Motor neuron (in vitro differentiated cells): Measurements from ENCODE around the gene PLA2G4F. TPM values are rescaled to one million over a fixed set of nuclear protein-coding genes. Genes with fewer than 3 reads are reported as not detected.
A peak's percentile ranks its signal among the peaks of the same experiment; 100 is the strongest.

Experiments
- ATAC-seq, 8 experiments: fragments of 200-7000 bp; cut with Tn5 transposase; replicated peaks in 6 of 8; 2 replicates each; pipeline ENCODE4 v1.8.0; 2021; ENCODE audit warnings: mild to moderate bottlenecking in 8 of 8, moderate library complexity in 8 of 8
- H3K27ac ChIP-seq, 2 donors: fragments of 250-450 bp; sonication (Bioruptor Pico); 2 replicates each; pipeline ENCODE4 v1.9.0; 2021; ENCODE audit warnings: antibody characterized with exemption in 2 of 2, mild to moderate bottlenecking in 2 of 2, moderate library complexity in 1 of 2
- H3K4me1 ChIP-seq, 2 donors: fragments of 250-450 bp; sonication (Bioruptor Pico); replicated peaks in 1 of 2; 2 replicates each; pipeline ENCODE4 v1.6.1; 2021; ENCODE audit warnings: antibody characterized with exemption in 2 of 2, mild to moderate bottlenecking in 2 of 2, moderate library complexity in 1 of 2
- H3K4me3 ChIP-seq, 5 donors: fragments of 250-450 bp; sonication (Bioruptor Pico); 2 replicates each; pipeline ENCODE4 v1.9.0; 2021; ENCODE audit warnings: antibody characterized with exemption in 5 of 5, mild to moderate bottlenecking in 5 of 5, moderate library complexity in 4 of 5
- WGBS, 10 experiments: fragments of 450-650 bp; shearing (Covaris generic); methylation state at CpG; one replicate each; pipeline ENCODE4 v1.0.0; 2022; 5-methylcytosine and 5-hydroxymethylcytosine counted together
- in situ Hi-C, 9 experiments: fragments of 400-800 bp; cut with MboI; loops; one replicate each; pipeline ENCODE4 v1.15.0; 2021; ENCODE audit warnings: low sequenced_read_pairs in 9 of 9, low pct_unique_long_range_greater_than_20kb in 2 of 9; ENCODE audit not compliant: unreplicated experiment in 9 of 9
- total RNA-seq, 8 experiments: library from RNA; unstranded; fragments of 300-600 nt; gene quantifications; 2 replicates each; pipeline versions ENCODE4 v1.2.3 to v1.2.4, GENCODE V29; 2022

The PLA2G4F gene
- total RNA-seq, result 1 to 10 TPM in 2 of 8 experiments, under 1 TPM in 4, not detected in 2; 0.04 to 1.8 (median 0.42) TPM

DNA sequence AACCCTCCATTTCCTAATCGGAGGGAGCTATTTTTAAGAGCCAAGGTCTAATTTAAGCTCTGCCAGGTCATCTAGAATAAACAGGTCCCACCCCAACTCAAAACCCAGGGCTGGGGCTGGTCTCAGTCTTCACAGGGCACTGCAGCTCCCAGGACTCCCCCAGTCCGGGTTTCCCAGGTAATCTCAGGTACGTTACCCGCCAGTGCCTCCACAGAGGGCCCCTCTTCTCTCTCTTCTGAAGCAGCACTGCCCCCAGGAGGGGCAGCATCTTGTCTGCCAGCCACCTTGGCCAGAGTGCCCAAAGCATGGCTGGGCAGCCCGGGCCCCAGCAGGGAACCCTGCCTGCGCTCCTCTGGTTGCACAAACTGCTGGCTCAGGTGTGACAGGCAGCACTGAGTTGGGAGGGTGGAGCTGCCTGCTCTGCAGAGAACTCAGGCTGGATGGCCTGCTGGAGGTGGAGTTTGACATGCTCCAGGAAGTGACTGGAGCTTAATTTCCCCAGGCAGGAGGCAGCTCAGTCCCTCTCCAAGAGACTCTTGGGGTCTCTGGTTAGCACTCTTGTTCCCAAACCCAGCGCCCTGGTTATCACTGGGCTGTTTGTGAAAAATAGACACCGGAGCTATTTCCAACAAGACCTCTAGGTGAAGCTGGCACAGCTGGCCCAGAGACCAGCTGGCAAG is at the start of gene PLA2G4F:
Gene PLA2G4F (minus strand): TSS at position 394 of the 680 bp plus-strand sequence. CDS start 87 bp downstream, at position 307.
- in situ Hi-C loops, result no loop called here
- Histone ChIP-seq H3K27ac (peak within 1 kb of the TSS in 1 of 2 donors; percentile 76), H3K4me1 (peaks cover 3 to 15% of the 10 kb centered on the region in 2 donors), H3K4me3 (no peak within 1 kb of the TSS)
- peak in 2 of 8 experiments; percentile 7 to 28 for ATAC-seq
- 70 to 100% (median 95%) methylated on average over 1 to 4 of the region's 8 CpGs; no CpG with 5 or more reads in 5 of the 10 experiments for WGBS, 10 experiments

DNA sequence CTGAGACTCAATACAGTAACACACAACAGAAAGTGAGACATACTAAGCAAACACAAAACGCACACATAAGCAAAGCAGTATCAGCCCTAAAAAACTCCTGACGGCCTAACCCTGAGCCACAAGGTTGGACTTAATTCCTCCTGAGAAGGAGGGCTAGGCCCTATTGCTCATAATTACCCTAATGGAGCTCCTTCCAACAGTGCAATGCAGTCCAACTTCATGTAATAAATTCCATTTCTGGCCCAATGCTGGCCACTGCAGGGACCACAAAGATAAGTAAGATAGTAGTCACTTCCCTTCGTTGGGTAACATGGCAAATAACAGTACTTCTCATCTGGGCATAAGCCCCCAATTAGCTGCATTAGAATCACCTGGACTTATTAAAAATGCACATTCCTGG is 47.5 kb upstream of the PLA2G4F start:
- Histone ChIP-seq H3K4me1 (peaks cover 11 to 18% of the 10 kb centered on the region in 2 donors), H3K27ac (no peak overlapping the region), H3K4me3 (no peak overlapping the region)
- WGBS, 10 experiments, result 80 to 100% (median 96%) methylated on average over 1 to 3 of the region's 3 CpGs; no CpG with 5 or more reads in 3 of the 10 experiments
- in situ Hi-C loops, result no loop called here
- ATAC-seq, result no peak

GRCh38 chr15:42202653-42203052 is 46.2 kb upstream of the PLA2G4F start:
- WGBS, 10 experiments, result 50 to 86% (median 68%) methylated on average over 1 to 2 of the region's 2 CpGs
- in situ Hi-C loops, result no loop called here
- no peak overlapping the region for H3K27ac ChIP-seq
- peaks cover 5 to 13% of the 10 kb centered on the region in 2 donors for H3K4me1 ChIP-seq
- no peak overlapping the region for H3K4me3 ChIP-seq
- no peak for ATAC-seq

DNA sequence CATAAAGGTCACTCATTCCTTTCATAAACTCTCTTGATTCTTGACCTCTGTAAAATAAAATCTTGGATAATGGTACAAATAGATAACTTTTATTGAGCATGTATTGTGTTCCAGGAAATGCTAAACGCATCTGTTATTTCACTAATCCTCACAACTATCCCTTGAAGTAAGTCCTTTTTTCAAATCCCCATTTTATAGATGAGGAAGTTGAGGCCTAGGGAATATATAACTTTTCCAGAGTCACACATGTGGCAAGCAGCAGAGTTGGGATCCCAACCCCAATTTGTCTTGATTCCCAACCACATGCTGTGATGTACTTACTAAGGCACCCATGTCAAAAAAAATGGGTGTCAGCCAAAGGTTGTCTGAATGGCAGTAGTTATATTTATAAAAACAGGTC is 45.4 kb upstream of the PLA2G4F start:
- H3K4me1 ChIP-seq, result peaks cover 0 to 8% of the 10 kb centered on the region in 2 donors
- no peak for ATAC-seq
- WGBS, 10 experiments, result 88 to 100% (median 100%) methylated on average over 1 of the region's 1 CpG; no CpG with 5 or more reads in 5 of the 10 experiments
- no peak overlapping the region for H3K4me3 ChIP-seq
- H3K27ac ChIP-seq, result no peak overlapping the region
- in situ Hi-C loops, result no loop called here

GRCh38 chr15:42199126-42199525 is 42.7 kb upstream of the PLA2G4F start:
- ATAC-seq, result no peak
- peaks cover 0 to 4% of the 10 kb centered on the region in 2 donors for H3K4me1 ChIP-seq
- H3K27ac ChIP-seq, result no peak overlapping the region
- 59 to 94% (median 90%) methylated on average over 1 to 5 of the region's 5 CpGs; no CpG with 5 or more reads in 1 of the 10 experiments for WGBS, 10 experiments
- in situ Hi-C loops, result no loop called here
- H3K4me3 ChIP-seq, result no peak overlapping the region

DNA sequence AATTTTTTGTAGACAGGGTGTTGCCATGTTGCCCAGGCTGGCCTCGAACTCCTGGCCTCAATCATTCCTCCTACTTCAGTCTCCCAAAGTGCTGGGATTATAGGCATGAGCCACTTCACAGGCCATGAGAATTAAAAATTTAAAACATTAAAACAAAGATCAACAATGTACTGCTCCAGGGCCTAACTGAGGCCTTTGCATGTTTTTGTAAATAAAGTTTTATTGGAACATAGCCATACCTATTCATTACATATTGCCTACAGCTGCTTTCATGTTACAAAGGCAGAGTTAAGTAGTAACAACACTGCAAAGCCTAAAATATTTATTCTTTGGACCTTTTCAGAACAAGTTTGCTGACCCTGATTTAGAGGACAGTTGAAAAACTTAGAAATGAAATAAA is 42.1 kb upstream of the PLA2G4F start:
- ATAC-seq, result peak in 1 of 8 experiments; percentile 71
- in situ Hi-C loops, result no loop called here
- H3K4me1 ChIP-seq, result peaks cover 0 to 4% of the 10 kb centered on the region in 2 donors
- H3K27ac ChIP-seq, result no peak overlapping the region
- no peak overlapping the region for H3K4me3 ChIP-seq
- 83 to 100% (median 100%) methylated on average over 1 of the region's 1 CpG; no CpG with 5 or more reads in 4 of the 10 experiments for WGBS, 10 experiments

GRCh38 chr15:42194513-42194912 is 38.1 kb upstream of the PLA2G4F start:
- in situ Hi-C loops, result no loop called here
- WGBS, 10 experiments, result 60 to 100% (median 98%) methylated on average over 1 to 5 of the region's 5 CpGs; no CpG with 5 or more reads in 1 of the 10 experiments
- Histone ChIP-seq H3K4me3 (no peak overlapping the region), H3K27ac (no peak overlapping the region), H3K4me1 (no peaks in the 10 kb centered on the region)
- peak in 3 of 8 experiments; percentile 24 to 56 (median 41) for ATAC-seq

- H3K4me1 ChIP-seq, result no peaks in the 10 kb centered on the region
- H3K27ac ChIP-seq, result no peak overlapping the region
- no peak overlapping the region for H3K4me3 ChIP-seq
- in situ Hi-C loops, result no loop called here
- no peak for ATAC-seq
- 80 to 100% (median 94%) methylated on average over 1 to 3 of the region's 3 CpGs for WGBS, 10 experiments
Measured at GRCh38 chr15:42193383-42193782, 36.9 kb upstream of the PLA2G4F start.

DNA sequence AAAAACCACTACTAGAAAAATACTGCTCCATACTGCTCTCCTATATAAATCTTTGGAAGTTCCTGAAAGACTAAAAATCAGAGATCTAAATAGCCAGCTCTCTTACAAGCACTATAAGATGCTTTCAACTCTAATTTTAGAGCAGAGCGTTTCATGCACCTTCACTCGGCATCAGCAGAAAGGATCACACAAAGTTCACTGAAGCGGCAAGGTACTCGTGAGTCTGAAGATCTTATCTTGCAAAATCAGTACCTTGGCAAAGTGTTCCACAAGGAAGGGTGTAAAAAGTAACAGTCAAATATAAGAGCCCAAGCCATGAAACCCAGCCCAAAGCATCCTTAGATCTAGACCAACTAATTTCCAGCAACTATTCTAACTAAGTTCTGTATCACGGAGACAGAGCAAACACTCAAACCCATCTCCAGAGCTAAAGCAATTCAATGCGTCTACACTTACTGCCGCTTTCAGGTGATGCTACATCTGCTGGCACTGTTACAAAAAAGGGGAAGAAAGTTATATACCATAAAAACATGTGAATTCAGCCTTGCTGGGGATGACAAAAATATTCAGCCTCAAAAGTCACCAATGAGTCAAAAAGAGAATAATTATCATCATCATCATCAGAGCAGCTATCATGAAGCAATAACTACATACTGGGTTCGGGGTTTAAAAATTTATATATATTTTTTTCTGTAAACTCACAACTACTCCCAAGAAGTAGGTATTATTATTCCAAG is 35.3 kb upstream of the PLA2G4F start:
- no peak for ATAC-seq
- in situ Hi-C loops, result no loop called here
- 83 to 100% (median 95%) methylated on average over 4 to 8 of the region's 8 CpGs; no CpG with 5 or more reads in 3 of the 10 experiments for WGBS, 10 experiments
- H3K4me3 ChIP-seq, result no peak overlapping the region
- H3K4me1 ChIP-seq, result no peaks in the 10 kb centered on the region
- H3K27ac ChIP-seq, result no peak overlapping the region

- in situ Hi-C loops, result no loop called here
- Histone ChIP-seq H3K4me1 (no peaks in the 10 kb centered on the region), H3K27ac (no peak overlapping the region), H3K4me3 (no peak overlapping the region)
- no peak for ATAC-seq
- 65 to 100% (median 100%) methylated on average over 1 to 2 of the region's 2 CpGs; no CpG with 5 or more reads in 1 of the 10 experiments for WGBS, 10 experiments
Measured at GRCh38 chr15:42190370-42190769, 33.9 kb upstream of the PLA2G4F start.

DNA sequence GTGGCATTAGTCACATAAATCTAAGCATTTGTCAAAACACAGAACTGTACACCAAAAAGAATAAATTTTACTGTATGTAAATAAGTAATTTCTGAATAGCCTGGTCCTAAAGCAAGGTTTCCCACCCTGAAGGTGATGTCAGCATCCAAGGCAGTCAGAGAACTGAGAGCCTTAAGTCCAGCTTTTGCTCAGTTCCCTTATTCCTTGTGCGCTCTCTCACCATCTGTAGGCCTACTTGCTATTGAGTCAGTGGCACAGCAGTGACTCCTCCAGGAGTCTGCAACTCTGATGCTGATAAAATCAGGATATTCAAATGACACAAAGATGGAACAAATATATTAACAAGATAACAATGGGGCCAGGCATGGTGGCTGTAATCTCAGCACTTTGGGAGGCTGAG is 29.4 kb upstream of the PLA2G4F start:
- no peaks in the 10 kb centered on the region for H3K4me1 ChIP-seq
- in situ Hi-C loops, result no loop called here
- H3K27ac ChIP-seq, result no peak overlapping the region
- 80 to 100% (median 100%) methylated on average over 1 of the region's 1 CpG; no CpG with 5 or more reads in 7 of the 10 experiments for WGBS, 10 experiments
- no peak overlapping the region for H3K4me3 ChIP-seq
- ATAC-seq, result no peak

GRCh38 chr15:42184736-42185135 is 28.3 kb upstream of the PLA2G4F start:
- Histone ChIP-seq H3K4me3 (no peak overlapping the region), H3K27ac (no peak overlapping the region), H3K4me1 (no peaks in the 10 kb centered on the region)
- in situ Hi-C loops, result no loop called here
- WGBS, 10 experiments, result 80 to 100% (median 98%) methylated on average over 1 to 4 of the region's 4 CpGs
- no peak for ATAC-seq

DNA sequence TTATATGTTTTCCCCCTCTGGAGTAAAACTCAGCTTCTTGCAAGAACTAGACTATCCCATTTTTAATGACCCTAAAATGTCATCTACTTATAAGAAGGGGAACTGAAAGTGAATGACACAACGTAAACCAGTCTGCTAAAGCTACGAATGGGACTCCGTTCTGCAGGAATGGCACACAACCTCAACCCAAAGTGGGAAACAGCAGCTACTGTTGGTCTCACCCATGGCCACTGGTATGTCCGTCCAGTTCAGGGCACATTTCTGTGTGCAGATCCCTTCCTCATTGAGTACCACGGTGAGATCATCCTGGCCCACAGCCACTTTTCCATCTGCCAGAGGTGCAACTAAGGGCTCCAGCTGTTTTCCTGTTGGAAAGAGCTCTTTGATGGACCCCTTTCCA is 27.9 kb upstream of the PLA2G4F start:
- in situ Hi-C loops, result no loop called here
- ATAC-seq, result no peak
- H3K4me1 ChIP-seq, result no peaks in the 10 kb centered on the region
- whole genome bisulfite sequencing, 10 experiments, result 86 to 96% (median 93%) methylated on average over 1 to 5 of the region's 5 CpGs; no CpG with 5 or more reads in 4 of the 10 experiments
- no peak overlapping the region for H3K4me3 ChIP-seq
- no peak overlapping the region for H3K27ac ChIP-seq
